A673 (cell line): ENCODE data around the gene PRTFDC1.

ENCODE experiments used
- CTCF ChIP-seq: fragments of 300-800, 200-600 bp; sonication (generic); conservative IDR thresholded peaks from 2 replicates; pipeline ENCODE4 v1.5.1; 2017; ENCODE audit warnings: low read depth, mild to moderate bottlenecking, antibody characterized with exemption, low read length, moderate library complexity, mixed read lengths
- EZH2 ChIP-seq: fragments of 200-600 bp; sonication (generic); IDR thresholded peaks from 2 replicates; pipeline ENCODE4 v1.6.1; 2017; ENCODE audit warnings: borderline replicate concordance, low read depth, mild to moderate bottlenecking, mixed read lengths, antibody characterized with exemption, low read length; ENCODE audit not compliant: poor library complexity, severe bottlenecking

GRCh38 chr10:24928163-24928562, 24.2 kb downstream of the PRTFDC1 start:
- no peak for TF ChIP-seq CTCF
- TF ChIP-seq EZH2: no peak
